SKM-1 (cell line): ENCODE data around the gene ZNRF3.

Source experiments
- DNase-seq: peaks from one replicate; lab custom pipeline; 2025; ENCODE audit not compliant: unreplicated experiment; lab: John Stamatoyannopoulos, UW

Gene ZNRF3

GRCh38 chr22:28950617-28951411 is 67.4 kb downstream of the ZNRF3 start:
- no peak for DNase-seq

GRCh38 chr22:28951530-28951929 is 68.2 kb downstream of the ZNRF3 start:
- no peak for DNase-seq

GRCh38 chr22:28951969-28952521 is 68.7 kb downstream of the ZNRF3 start:
- no peak for DNase-seq

- DNase-seq, result no peak
Observed at GRCh38 chr22:28952857-28953256, 69.5 kb downstream of the ZNRF3 start.

GRCh38 chr22:28953403-28953802 is 70.0 kb downstream of the ZNRF3 start:
- no peak for DNase-seq

- no peak for DNase-seq
Observed at GRCh38 chr22:28953976-28954880, 70.9 kb downstream of the ZNRF3 start.

- peak; percentile 69 for DNase-seq
Observed at GRCh38 chr22:28955817-28956216, 72.4 kb downstream of the ZNRF3 start.

GRCh38 chr22:28956506-28956905 is 73.1 kb downstream of the ZNRF3 start:
- no peak for DNase-seq

GRCh38 chr22:28958611-28959010 is 75.2 kb downstream of the ZNRF3 start:
- DNase-seq, result no peak

- no peak for DNase-seq
Observed at GRCh38 chr22:28962042-28962554, 78.7 kb downstream of the ZNRF3 start.

- no peak for DNase-seq
Observed at GRCh38 chr22:28963362-28963761, 80.0 kb downstream of the ZNRF3 start.

- DNase-seq, result no peak
Observed at GRCh38 chr22:28967163-28967665, 83.8 kb downstream of the ZNRF3 start.

- DNase-seq, result no peak
Observed at GRCh38 chr22:28967969-28968368, 84.6 kb downstream of the ZNRF3 start.

- no peak for DNase-seq
Observed at GRCh38 chr22:28969401-28970168, 86.2 kb downstream of the ZNRF3 start.

GRCh38 chr22:28973352-28973751 is 90.0 kb downstream of the ZNRF3 start:
- no peak for DNase-seq

GRCh38 chr22:28977060-28977459 is 93.7 kb downstream of the ZNRF3 start:
- no peak for DNase-seq

GRCh38 chr22:28977481-28977971 is 94.2 kb downstream of the ZNRF3 start:
- no peak for DNase-seq

GRCh38 chr22:28978158-28978557 is 94.8 kb downstream of the ZNRF3 start:
- no peak for DNase-seq

GRCh38 chr22:28978863-28979796 is 95.8 kb downstream of the ZNRF3 start:
- no peak for DNase-seq
